Activated naive CD4-positive, alpha-beta T cell treated with Interleukin-2 at 50 U/mL for 16 hours (primary cell): Measurements from ENCODE around the gene OPN4.

Experiments used
- DNase-seq: peaks from one replicate; pipeline ENCODE4 v3.0.0-alpha.2; 2020

OPN4 gene

GRCh38 chr10:86663576-86664339 lies 9.4 kb downstream of the OPN4 start:
- DNase-seq = no peak

- no peak for DNase-seq
These were observed 10.2 kb downstream of the OPN4 start for GRCh38 chr10:86664341-86665217.

GRCh38 chr10:86665218-86665607 lies 10.9 kb downstream of the OPN4 start:
- DNase-seq = no peak

GRCh38 chr10:86665868-86666267 lies 11.5 kb downstream of the OPN4 start:
- no peak for DNase-seq

- DNase-seq = no peak
These were observed 12.2 kb downstream of the OPN4 start for GRCh38 chr10:86666538-86666937.

- DNase-seq = no peak
These were observed 13.3 kb downstream of the OPN4 start for GRCh38 chr10:86667421-86668181.

- no peak for DNase-seq
These were observed 14.2 kb downstream of the OPN4 start, which contains the start of gene LDB3 for GRCh38 chr10:86668297-86669165. Gene LDB3 (plus strand): TSS chr10:86668511. CDS start chr10:86668692, 181 bp downstream.

- DNase-seq = no peak
These were observed 16.0 kb downstream of the OPN4 start for GRCh38 chr10:86670290-86670811.

GRCh38 chr10:86670876-86671275 lies 16.5 kb downstream of the OPN4 start:
- no peak for DNase-seq

GRCh38 chr10:86671419-86671818 lies 17.1 kb downstream of the OPN4 start:
- no peak for DNase-seq

GRCh38 chr10:86671985-86672710 lies 17.8 kb downstream of the OPN4 start:
- no peak for DNase-seq

GRCh38 chr10:86673216-86673826 lies 19.0 kb downstream of the OPN4 start:
- DNase-seq = no peak

GRCh38 chr10:86673827-86674581 lies 19.7 kb downstream of the OPN4 start:
- DNase-seq = no peak

- no peak for DNase-seq
These were observed 20.6 kb downstream of the OPN4 start for GRCh38 chr10:86674912-86675311.

GRCh38 chr10:86677374-86677773 lies 23.0 kb downstream of the OPN4 start:
- DNase-seq = no peak

- no peak for DNase-seq
These were observed 24.8 kb downstream of the OPN4 start for GRCh38 chr10:86678999-86679792.

GRCh38 chr10:86681047-86681446 lies 26.7 kb downstream of the OPN4 start:
- no peak for DNase-seq

- no peak for DNase-seq
These were observed 27.5 kb downstream of the OPN4 start for GRCh38 chr10:86681722-86682386.

- DNase-seq = no peak
These were observed 28.3 kb downstream of the OPN4 start for GRCh38 chr10:86682675-86683074.
